RPMI7951 (cell line): ENCODE measurements around the gene B3GNT7. TPM values are rescaled to one million over a fixed set of nuclear protein-coding genes. Genes with fewer than 3 reads are reported as not detected.
A peak's percentile ranks its signal among the peaks of the same experiment; 100 is the strongest.
"Not testable (repeated sequence)": the region's sequence is repeated elsewhere in the genome, so short reads cannot be mapped to it uniquely, and the experiment has no call there.

Source experiments
- DNase-seq: peaks from one replicate; pipeline ENCODE4 v3.0.0-alpha.2; 2012; ENCODE audit warnings: low read depth
- total RNA-seq: library from RNA; depleted of rRNA; stranded (reverse); fragments of >200 nt; shearing (Covaris generic); gene quantifications from 2 replicates; pipeline ENCODE4 v1.2.3, GENCODE V29; 2014; rRNA removed

Gene B3GNT7
- 0.49 and 0.60 TPM in 2 replicates for total RNA-seq

GRCh38 chr2:231395188-231396057, at the start of gene B3GNT7:
TSS of gene B3GNT7 (plus strand) at chr2:231395710. CDS start at chr2:231395804, 94 bp downstream.
- DNase-seq: no peak

GRCh38 chr2:231347081-231347480, 48.4 kb upstream of the B3GNT7 start:
- DNase-seq: no peak

- no peak for DNase-seq
Measured at GRCh38 chr2:231347638-231348037, 47.9 kb upstream of the B3GNT7 start.

- DNase-seq: no peak
Measured at GRCh38 chr2:231348173-231348572, 47.3 kb upstream of the B3GNT7 start.

- peak; percentile 46 for DNase-seq
Measured at GRCh38 chr2:231348704-231349373, 46.7 kb upstream of the B3GNT7 start.

GRCh38 chr2:231349374-231349735, 46.2 kb upstream of the B3GNT7 start:
- not testable (repeated sequence) for DNase-seq

- no peak for DNase-seq
Measured at GRCh38 chr2:231351648-231352047, 43.9 kb upstream of the B3GNT7 start.

GRCh38 chr2:231353469-231353868, 42.0 kb upstream of the B3GNT7 start:
- no peak for DNase-seq

- DNase-seq: no peak
Measured at GRCh38 chr2:231355508-231356465, 39.7 kb upstream of the B3GNT7 start.

GRCh38 chr2:231356466-231356844, 39.1 kb upstream of the B3GNT7 start:
- no peak for DNase-seq

- no peak for DNase-seq
Measured at GRCh38 chr2:231357048-231357447, 38.5 kb upstream of the B3GNT7 start.

- DNase-seq: no peak
Measured at GRCh38 chr2:231357931-231358330, 37.6 kb upstream of the B3GNT7 start.

GRCh38 chr2:231359441-231359840, 36.1 kb upstream of the B3GNT7 start:
- no peak for DNase-seq

GRCh38 chr2:231359948-231360347, 35.6 kb upstream of the B3GNT7 start:
- no peak for DNase-seq

GRCh38 chr2:231360401-231360800, 35.1 kb upstream of the B3GNT7 start:
- DNase-seq: no peak

- no peak for DNase-seq
Measured at GRCh38 chr2:231360881-231361371, 34.6 kb upstream of the B3GNT7 start.

GRCh38 chr2:231361701-231362554, 33.6 kb upstream of the B3GNT7 start:
- DNase-seq: no peak

- no peak for DNase-seq
Measured at GRCh38 chr2:231362555-231363184, 32.8 kb upstream of the B3GNT7 start.

- no peak for DNase-seq
Measured at GRCh38 chr2:231364061-231364460, 31.4 kb upstream of the B3GNT7 start.
